ENCODE data around the gene SMCHD1. TPM values are rescaled to one million over a fixed set of nuclear protein-coding genes. Genes with fewer than 3 reads are reported as not detected.

The SMCHD1 gene
- total RNA-seq, 4 donors from 2014 or later, result 35.5 to 126 (median 41.3) TPM

- DNase-seq (ENCODE audit: low spot score in 2 of 2), result no peak
- TF ChIP-seq EP300 (IDR thresholded peaks at IDR 0.05), result no peak
- TF ChIP-seq POLR2AphosphoS5 (IDR thresholded peaks at IDR 0.05), result no peak
- no peak for TF ChIP-seq CTCF (IDR thresholded peaks at IDR 0.05)
- TF ChIP-seq POLR2A (IDR thresholded peaks at IDR 0.05), result no peak
- no peaks in the 10 kb centered on the region for H3K4me1 ChIP-seq
- H3K9me3 ChIP-seq, result no peaks in the 10 kb centered on the region
- H3K27me3 ChIP-seq, result no peaks in the 10 kb centered on the region
- no peak overlapping the region for H3K27ac ChIP-seq
- WGBS, result 80% methylated on average over 4 of the region's 4 CpGs
- H3K4me3 ChIP-seq, result no peak overlapping the region
- H3K36me3 ChIP-seq, result no peaks in the 10 kb centered on the region
Measured at GRCh38 chr18:2617401-2617998, 38.0 kb upstream of the SMCHD1 start.

- no peak for DNase-seq (ENCODE audit: low spot score in 2 of 2)
- Histone ChIP-seq H3K4me3 (no peak overlapping the region), H3K9me3 (no peaks in the 10 kb centered on the region), H3K27me3 (no peaks in the 10 kb centered on the region), H3K27ac (no peak overlapping the region), H3K36me3 (no peaks in the 10 kb centered on the region), H3K4me1 (no peaks in the 10 kb centered on the region)
- WGBS, result 96% methylated on average over 4 of the region's 4 CpGs
- no peak for TF ChIP-seq POLR2A (IDR thresholded peaks at IDR 0.05)
- TF ChIP-seq POLR2AphosphoS5 (IDR thresholded peaks at IDR 0.05), result no peak
- no peak for TF ChIP-seq CTCF (IDR thresholded peaks at IDR 0.05)
Measured at GRCh38 chr18:2618009-2618408, 37.5 kb upstream of the SMCHD1 start.

- TF ChIP-seq POLR2AphosphoS5 (IDR thresholded peaks at IDR 0.05), result no peak
- TF ChIP-seq EP300 (IDR thresholded peaks at IDR 0.05), result no peak
- H3K27me3 ChIP-seq, result no peaks in the 10 kb centered on the region
- no peak overlapping the region for H3K27ac ChIP-seq
- no peak for DNase-seq (ENCODE audit: low spot score in 2 of 2)
- H3K4me3 ChIP-seq, result no peak overlapping the region
- WGBS, result 71% methylated on average over 5 of the region's 5 CpGs
- no peaks in the 10 kb centered on the region for H3K9me3 ChIP-seq
- H3K4me1 ChIP-seq, result no peaks in the 10 kb centered on the region
- no peaks in the 10 kb centered on the region for H3K36me3 ChIP-seq
Measured at GRCh38 chr18:2625217-2625616, 30.3 kb upstream of the SMCHD1 start.

- Histone ChIP-seq H3K9me3 (no peaks in the 10 kb centered on the region), H3K4me1 (no peaks in the 10 kb centered on the region), H3K27ac (no peak overlapping the region), H3K36me3 (no peaks in the 10 kb centered on the region), H3K27me3 (no peaks in the 10 kb centered on the region), H3K4me3 (no peak overlapping the region)
- no peak for DNase-seq (ENCODE audit: low spot score in 2 of 2)
- WGBS, result 100% methylated on average over 1 of the region's 1 CpG
- TF ChIP-seq CTCF (IDR thresholded peaks at IDR 0.05) (no peak), POLR2AphosphoS5 (IDR thresholded peaks at IDR 0.05) (no peak), POLR2A (IDR thresholded peaks at IDR 0.05) (no peak), EP300 (IDR thresholded peaks at IDR 0.05) (no peak)
Measured at GRCh38 chr18:2627821-2628276, 27.7 kb upstream of the SMCHD1 start.

- Histone ChIP-seq H3K36me3 (no peaks in the 10 kb centered on the region), H3K4me3 (no peak overlapping the region), H3K9me3 (no peaks in the 10 kb centered on the region), H3K27me3 (no peaks in the 10 kb centered on the region), H3K27ac (no peak overlapping the region), H3K4me1 (no peaks in the 10 kb centered on the region)
- TF ChIP-seq EP300 (IDR thresholded peaks at IDR 0.05) (no peak), POLR2A (IDR thresholded peaks at IDR 0.05) (no peak), CTCF (IDR thresholded peaks at IDR 0.05) (no peak), POLR2AphosphoS5 (IDR thresholded peaks at IDR 0.05) (no peak)
- WGBS, result 80% methylated on average over 2 of the region's 2 CpGs
- DNase-seq (ENCODE audit: low spot score in 2 of 2), result no peak
Measured at GRCh38 chr18:2629003-2629402, 26.5 kb upstream of the SMCHD1 start.

- 88% methylated on average over 1 of the region's 1 CpG for WGBS
- TF ChIP-seq EP300 (IDR thresholded peaks at IDR 0.05) (no peak), POLR2A (IDR thresholded peaks at IDR 0.05) (no peak), CTCF (IDR thresholded peaks at IDR 0.05) (no peak)
- no peak overlapping the region for H3K27ac ChIP-seq
Measured at GRCh38 chr18:2635586-2635985, 19.9 kb upstream of the SMCHD1 start.

More at GRCh38 chr18:2635586-2635985, 19.9 kb upstream of the SMCHD1 start:
- Histone ChIP-seq H3K4me3 (no peak overlapping the region), H3K4me1 (peaks cover 6% of the 10 kb centered on the region), H3K27me3 (no peaks in the 10 kb centered on the region), H3K36me3 (no peaks in the 10 kb centered on the region), H3K9me3 (no peaks in the 10 kb centered on the region)
- no peak for DNase-seq (ENCODE audit: low spot score in 2 of 2)
